SK-N-MC (cell line): ENCODE data around the gene CTNNA2.

Experiments
- EZH2 ChIP-seq: fragments of 200-600 bp; sonication (generic); IDR thresholded peaks from one replicate; pipeline ENCODE4 v1.6.1; 2017; ENCODE audit warnings: antibody characterized with exemption
- FOXP2 ChIP-seq: optimal IDR thresholded peaks from 2 replicates; pipeline ENCODE3; 2011; ENCODE audit warnings: mild to moderate bottlenecking, moderate library complexity; ENCODE audit not compliant: insufficient read depth; ENCODE audit errors: extremely low read length, control extremely low read depth
- POLR2AphosphoS5 ChIP-seq: IDR thresholded peaks from 2 replicates; pipeline ENCODE4 v1.6.1; 2012; ENCODE audit warnings: mild to moderate bottlenecking, low read depth, low read length, borderline replicate concordance

DNA sequence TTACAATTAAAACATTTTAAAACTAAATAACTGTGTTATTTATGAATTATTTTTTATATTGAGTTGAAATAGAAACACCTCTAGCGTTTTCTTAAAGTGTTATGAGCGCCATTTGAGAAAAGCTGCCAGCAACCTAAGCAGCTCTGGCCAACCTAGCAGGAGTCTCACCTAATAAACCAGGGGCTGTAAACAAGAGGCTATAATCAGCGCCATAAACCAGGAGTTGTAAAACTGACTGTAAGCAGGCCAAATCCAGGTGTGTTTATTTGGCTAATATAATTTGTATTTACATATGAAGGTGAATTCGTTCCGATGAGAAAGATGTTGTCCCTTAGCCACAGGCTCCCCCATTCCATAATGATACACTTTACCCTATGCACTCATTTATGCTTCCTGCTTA lies 757.0 kb downstream of the CTNNA2 start:
- TF ChIP-seq EZH2 (no peak), POLR2AphosphoS5 (no peak), FOXP2 (no peak)
